GM12878 (cell line): ENCODE data around the gene SH3YL1. TPM values are rescaled to one million over a fixed set of nuclear protein-coding genes. Genes with fewer than 3 reads are reported as not detected.

Experiments
- ATAC-seq: fragments of 200-7000 bp; cut with Tn5 transposase; 3 replicates; pipeline ENCODE4 v1.9.1; 2020; ENCODE audit warnings: mild to moderate bottlenecking, moderate library complexity
- BruUV-seq: library from RNA; stranded (reverse); fragments of 400-500 nt; replicated peaks from 2 replicates; lab custom pipeline; 2021; lab: Mats Ljungman, UMichigan
- CTCF ChIA-PET: fragments of 300-600 bp; sonication (Branson Sonifier 250); formaldehyde crosslinking; extraction: SDS; loops from one replicate; lab custom pipeline; 2021; ENCODE audit warnings: inconsistent platforms; lab: Yijun Ruan, JAX
- POLR2A ChIA-PET: fragments of 350-600 bp; formaldehyde crosslinking; extraction: SDS; loops from one replicate; lab custom pipeline; 2021; ENCODE audit warnings: inconsistent platforms; lab: Charles Lee
- RAD21 ChIA-PET: fragments of 300-600 bp; sonication (Branson Sonifier 250); formaldehyde crosslinking; loops from one replicate; lab custom pipeline; 2023; ENCODE audit warnings: antibody characterized with exemption; ENCODE audit not compliant: unreplicated experiment; lab: Charles Lee
- SMC1A ChIA-PET: fragments of 300-600 bp; sonication (Branson Sonifier 250); formaldehyde crosslinking; loops from one replicate; lab custom pipeline; 2023; ENCODE audit not compliant: unreplicated experiment, uncharacterized antibody; lab: Charles Lee
- DNase-seq: peaks from one replicate; pipeline ENCODE4 v3.0.0-alpha.2; 2011; ENCODE audit warnings: low read depth, low spot score
- FAIRE-seq: peaks from 3 replicates; lab custom pipeline; 2011; peaks lifted over from hg19 to GRCh38; lab: Jason Lieb, UNC
- H2AFZ ChIP-seq: 2 replicates; pipeline ENCODE4 v1.6.0; 2011; ENCODE audit warnings: low read depth, low read length, control low read depth; ENCODE audit not compliant: control insufficient read depth
- H3K27ac ChIP-seq: 2 replicates; pipeline ENCODE4 v1.5.1; 2011; ENCODE audit warnings: control low read depth; ENCODE audit not compliant: control insufficient read depth, insufficient read depth
- H3K27me3 ChIP-seq, 2 experiments: replicated peaks in 1 of 2; 2 replicates each; pipeline versions ENCODE4 v1.6.0 to v1.6.1; 2011; ENCODE audit warnings: low read length in 1 of 2; ENCODE audit not compliant: control insufficient read depth in 2 of 2, insufficient read depth in 2 of 2
- H3K36me3 ChIP-seq, 2 experiments: 2 replicates each; pipeline ENCODE4 v1.5.1; 2011; ENCODE audit warnings: low read length in 1 of 2; ENCODE audit not compliant: control insufficient read depth in 2 of 2, insufficient read depth in 2 of 2
- H3K4me1 ChIP-seq: 2 replicates; pipeline ENCODE4 v1.6.1; 2011; ENCODE audit warnings: mild to moderate bottlenecking, low read length, moderate library complexity, mixed read lengths; ENCODE audit not compliant: control insufficient read depth, insufficient read depth
- H3K4me2 ChIP-seq: 2 replicates; pipeline ENCODE4 v1.6.0; 2011; ENCODE audit warnings: control low read depth; ENCODE audit not compliant: control insufficient read depth, insufficient read depth
- H3K4me3 ChIP-seq: fragments of 200-600 bp; sonication (generic); 2 replicates; pipeline ENCODE4 v1.5.1; 2016
- H3K79me2 ChIP-seq: 2 replicates; pipeline ENCODE4 v1.6.0; 2011; ENCODE audit warnings: low read length; ENCODE audit not compliant: control insufficient read depth, insufficient read depth
- H3K9ac ChIP-seq: 2 replicates; pipeline ENCODE4 v1.8.0; 2011; ENCODE audit warnings: low read length, control low read depth, mixed read lengths; ENCODE audit not compliant: control insufficient read depth, insufficient read depth
- H3K9me3 ChIP-seq: replicated peaks from 3 replicates; pipeline ENCODE4 v1.5.1; 2011; ENCODE audit warnings: mild to moderate bottlenecking, low read length; ENCODE audit not compliant: control insufficient read depth, insufficient read depth
- H4K20me1 ChIP-seq: 2 replicates; pipeline ENCODE4 v1.6.0; 2011; ENCODE audit not compliant: control insufficient read depth, insufficient read depth
- EGR1 ChIP-seq, 2 experiments: IDR thresholded peaks; 1 replicate in 1 of 2; 2 replicates in 1 of 2; pipeline ENCODE4 v1.6.1; 2011 to 2012; ENCODE audit warnings: low read depth in 2 of 2, low read length in 2 of 2, borderline replicate concordance in 1 of 2, mild to moderate bottlenecking in 1 of 2, moderate library complexity in 1 of 2
- NFYA ChIP-seq: IDR thresholded peaks from 2 replicates; pipeline ENCODE4 v1.6.1; 2011; ENCODE audit warnings: low read depth, mild to moderate bottlenecking, low read length, improper control_type of control experiment, borderline replicate concordance
- NR2C2 ChIP-seq: IDR thresholded peaks from 2 replicates; pipeline ENCODE4 v1.6.1; 2011; ENCODE audit warnings: borderline replicate concordance, low read depth; ENCODE audit not compliant: control insufficient read depth, insufficient read length
- SIX5 ChIP-seq: IDR thresholded peaks from 2 replicates; pipeline ENCODE4 v1.6.1; 2011; ENCODE audit warnings: mild to moderate bottlenecking, low read depth, low read length, moderate library complexity; ENCODE audit not compliant: severe bottlenecking
- TCF7 ChIP-seq: IDR thresholded peaks from 2 replicates; pipeline ENCODE4 v1.6.1; 2014; ENCODE audit warnings: antibody characterized with exemption, borderline replicate concordance
- WGBS: methylation state at CpG from one replicate; pipeline ENCODE4 v1.1.6; 2016; ENCODE audit warnings: low lambda C conversion rate; ENCODE audit not compliant: insufficient replicate concordance, insufficient coverage; ENCODE audit errors: missing lambda C conversion rate; 5-methylcytosine and 5-hydroxymethylcytosine counted together
- in situ Hi-C: fragments of 300-500 bp; cut with MboI; formaldehyde crosslinking; loops from 9 replicates; pipeline ENCODE4 v1.14.3; 2018; ENCODE audit warnings: mixed read lengths
- intact Hi-C: fragments of 100-400 bp; cut with micrococcal nuclease; formaldehyde crosslinking; loops from one replicate; pipeline ENCODE4 v1.14.2; 2022; ENCODE audit not compliant: unreplicated experiment
- polyA plus RNA-seq, 11 experiments: library from polyadenylated mRNA; depleted of rRNA in 4 of 11; unstranded in 6 of 11; stranded (reverse) in 5 of 11; fragments of >200 nt; fragmentation: Nextera tagmentation in 4 of 11; fragmentation: Illumina TruSeq in 1 of 11; extraction: Ambion mirVana in 4 of 11; extraction: Trizol in 1 of 11; gene quantifications; 1 replicate in 1 of 11; 2 replicates in 10 of 11; pipeline versions ENCODE4 v1.2.1 to v1.2.3, GENCODE V29; 2011 to 2016; ENCODE audit warnings: inconsistent platforms in 2 of 11, missing spikeins in 2 of 11, low read depth in 1 of 11
- total RNA-seq, 4 experiments: library from RNA; depleted of rRNA in 3 of 4; stranded (reverse); fragments of >200 nt in 3 of 4; fragmentation: Illumina TruSeq in 1 of 4; extraction: Trizol in 1 of 4; gene quantifications; 2 replicates each; pipeline versions ENCODE4 v1.2.1 to v1.2.3, GENCODE V29; 2013 to 2021
- TF ChIP-seq, protein P1 (sequence below): fragments of 450-650 bp; formaldehyde crosslinking; IDR thresholded peaks from 2 replicates; pipeline ENCODE4 v1.4.0; 2022; ENCODE audit warnings: mild to moderate bottlenecking, moderate library complexity
- TF ChIP-seq, protein P2 (sequence below): fragments of 450-650 bp; IDR thresholded peaks from 2 replicates; pipeline ENCODE4 v1.6.1; 2017; ENCODE audit warnings: borderline replicate concordance

SH3YL1 gene
- total and polyA plus RNA-seq, 10 of the 15 experiments (the other 5 are each of a cell fraction or from before 2014, with no cell fraction given), result 12.2 to 22.4 (median 17.2) TPM

- Histone ChIP-seq H3K36me3 (no peaks in the 10 kb centered on the region), H3K9ac (no peak overlapping the region), H3K79me2 (peaks cover 35% of the 10 kb centered on the region), H3K27me3 (no peaks in the 10 kb centered on the region), H3K4me1 (no peaks in the 10 kb centered on the region; the same call in 1 of the 2 replicates), H2AFZ (no peak overlapping the region; the same call in 1 of the 2 replicates), H3K9me3 (peaks cover 4% of the 10 kb centered on the region; the same call in 1 of the 3 replicates), H4K20me1 (no peaks in the 10 kb centered on the region)
- RAD21 ChIA-PET, result interaction anchor here (1.1 kb wide), 1 partner anchor 17 kb away, joined by 4 read pairs; no protein-coding TSS in a partner anchor
- POLR2A ChIA-PET, result no interaction called here
- CTCF ChIA-PET, result interaction anchor here (0.5 to 1.5 kb wide), 2 partner anchors 23 to 240 kb away, joined by 3 to 4 read pairs; no protein-coding TSS in a partner anchor
- in situ Hi-C loops, result no loop called here
- no peak for DNase-seq
- no peak for ATAC-seq
- no peak for TF ChIP-seq TCF7
- TF ChIP-seq, all 136 proteins: peak for 0
- Histone ChIP-seq H3K4me3 (peak overlapping the region; percentile 99), H3K27ac (no peak overlapping the region), H3K4me2 (peak overlapping the region; percentile 72)
- intact Hi-C loops, result no loop called here
- BruUV-seq, result no TSS peak
- SMC1A ChIA-PET, result interaction anchor here (1.9 kb wide), 1 partner anchor 13 kb away, joined by 5 read pairs; no protein-coding TSS in a partner anchor
- WGBS, result 86% methylated on average over 42 of the region's 42 CpGs
- no peak for FAIRE-seq
Measured at GRCh38 chr2:263022-263738, 652 bp downstream of the SH3YL1 start.

- Histone ChIP-seq H3K27ac (no peak overlapping the region), H3K36me3 (no peaks in the 10 kb centered on the region), H4K20me1 (no peaks in the 10 kb centered on the region), H3K9me3 (peaks cover 6% of the 10 kb centered on the region; the same call in 1 of the 3 replicates), H2AFZ (no peak overlapping the region), H3K9ac (no peak overlapping the region), H3K4me2 (no peak overlapping the region), H3K4me3 (no peak overlapping the region), H3K27me3 (no peaks in the 10 kb centered on the region), H3K4me1 (no peaks in the 10 kb centered on the region; the same call in 1 of the 2 replicates), H3K79me2 (peaks cover 25% of the 10 kb centered on the region)
- intact Hi-C loops, result no loop called here
- DNase-seq (no peak), FAIRE-seq (no peak), ATAC-seq (no peak)
- BruUV-seq, result no TSS peak
- POLR2A ChIA-PET, result no interaction called here
- RAD21 ChIA-PET, result interaction anchor here (1.0 to 1.2 kb wide), 2 partner anchors 12 to 28 kb away, joined by 3 to 4 read pairs; no protein-coding TSS in a partner anchor
- CTCF ChIA-PET, result interaction anchor here (1.5 to 1.6 kb wide), 4 partner anchors 11 to 28 kb away, joined by 3 to 9 read pairs (median 5); no protein-coding TSS in a partner anchor
- in situ Hi-C loops, result no loop called here
- SMC1A ChIA-PET, result interaction anchor here (0.8 to 1.9 kb wide), 4 partner anchors 12 to 63 kb away, joined by 3 to 5 read pairs (median 4); no protein-coding TSS in a partner anchor
- WGBS, result 90% methylated on average over 3 of the region's 3 CpGs
- TF ChIP-seq, protein P1, sequence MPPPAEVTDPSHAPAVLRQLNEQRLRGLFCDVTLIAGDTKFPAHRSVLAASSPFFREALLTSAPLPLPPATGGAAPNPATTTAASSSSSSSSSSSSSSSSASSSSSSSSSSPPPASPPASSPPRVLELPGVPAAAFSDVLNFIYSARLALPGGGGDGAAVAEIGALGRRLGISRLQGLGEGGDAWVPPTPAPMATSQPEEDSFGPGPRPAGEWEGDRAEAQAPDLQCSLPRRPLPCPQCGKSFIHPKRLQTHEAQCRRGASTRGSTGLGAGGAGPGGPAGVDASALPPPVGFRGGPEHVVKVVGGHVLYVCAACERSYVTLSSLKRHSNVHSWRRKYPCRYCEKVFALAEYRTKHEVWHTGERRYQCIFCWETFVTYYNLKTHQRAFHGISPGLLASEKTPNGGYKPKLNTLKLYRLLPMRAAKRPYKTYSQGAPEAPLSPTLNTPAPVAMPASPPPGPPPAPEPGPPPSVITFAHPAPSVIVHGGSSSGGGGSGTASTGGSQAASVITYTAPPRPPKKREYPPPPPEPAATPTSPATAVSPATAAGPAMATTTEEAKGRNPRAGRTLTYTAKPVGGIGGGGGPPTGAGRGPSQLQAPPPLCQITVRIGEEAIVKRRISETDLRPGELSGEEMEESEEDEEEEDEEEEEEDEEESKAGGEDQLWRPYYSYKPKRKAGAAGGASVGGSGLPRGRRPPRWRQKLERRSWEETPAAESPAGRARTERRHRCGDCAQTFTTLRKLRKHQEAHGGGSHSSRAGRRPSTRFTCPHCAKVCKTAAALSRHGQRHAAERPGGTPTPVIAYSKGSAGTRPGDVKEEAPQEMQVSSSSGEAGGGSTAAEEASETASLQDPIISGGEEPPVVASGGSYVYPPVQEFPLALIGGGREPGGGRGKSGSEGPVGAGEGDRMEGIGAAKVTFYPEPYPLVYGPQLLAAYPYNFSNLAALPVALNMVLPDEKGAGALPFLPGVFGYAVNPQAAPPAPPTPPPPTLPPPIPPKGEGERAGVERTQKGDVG (CRISPR knock-in tag), result no peak
- TF ChIP-seq NFYA (no peak), EGR1 (IDR thresholded peaks at IDR 0.05; ENCODE audit: borderline replicate concordance in 1 of 2, low read depth in 2 of 2, low read length in 2 of 2) (no peak), NR2C2 (no peak), SIX5 (no peak)
- TF ChIP-seq, protein P2, sequence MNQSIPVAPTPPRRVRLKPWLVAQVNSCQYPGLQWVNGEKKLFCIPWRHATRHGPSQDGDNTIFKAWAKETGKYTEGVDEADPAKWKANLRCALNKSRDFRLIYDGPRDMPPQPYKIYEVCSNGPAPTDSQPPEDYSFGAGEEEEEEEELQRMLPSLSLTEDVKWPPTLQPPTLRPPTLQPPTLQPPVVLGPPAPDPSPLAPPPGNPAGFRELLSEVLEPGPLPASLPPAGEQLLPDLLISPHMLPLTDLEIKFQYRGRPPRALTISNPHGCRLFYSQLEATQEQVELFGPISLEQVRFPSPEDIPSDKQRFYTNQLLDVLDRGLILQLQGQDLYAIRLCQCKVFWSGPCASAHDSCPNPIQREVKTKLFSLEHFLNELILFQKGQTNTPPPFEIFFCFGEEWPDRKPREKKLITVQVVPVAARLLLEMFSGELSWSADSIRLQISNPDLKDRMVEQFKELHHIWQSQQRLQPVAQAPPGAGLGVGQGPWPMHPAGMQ, result no peak
Measured at GRCh38 chr2:262117-262516, 1.7 kb downstream of the SH3YL1 start.
